Progenitor cell of endocrine pancreas (in vitro differentiated cells): ENCODE measurements around the gene PPP2R5C. TPM values are rescaled to one million over a fixed set of nuclear protein-coding genes. Genes with fewer than 3 reads are reported as not detected.
A peak's percentile ranks its signal among the peaks of the same experiment; 100 is the strongest.

Experiments
- DNase-seq: peaks from one replicate; pipeline ENCODE4 v3.0.0; 2021; ENCODE audit warnings: low spot score; ENCODE audit not compliant: unreplicated experiment
- H3K27ac Mint-ChIP-seq: 2 replicates; pipeline ENCODE4 v1.8.0; 2021; ENCODE audit warnings: mild to moderate bottlenecking, moderate library complexity, mixed read lengths
- H3K27me3 Mint-ChIP-seq: 2 replicates; pipeline ENCODE4 v1.8.0; 2021; ENCODE audit warnings: mixed read lengths
- H3K36me3 Mint-ChIP-seq: 2 replicates; pipeline ENCODE4 v1.8.0; 2022; ENCODE audit warnings: mixed read lengths; ENCODE audit not compliant: insufficient read depth
- H3K4me1 Mint-ChIP-seq: 2 replicates; pipeline ENCODE4 v1.8.0; 2021; ENCODE audit warnings: low read depth, mixed read lengths
- H3K4me3 Mint-ChIP-seq: 2 replicates; pipeline ENCODE4 v1.8.0; 2021; ENCODE audit warnings: low read depth, mild to moderate bottlenecking, moderate library complexity, mixed read lengths
- H3K9me3 Mint-ChIP-seq: 2 replicates; pipeline ENCODE4 v1.8.0; 2021; ENCODE audit warnings: low read depth, mixed read lengths
- total RNA-seq: library from RNA; stranded (reverse); gene quantifications from 2 replicates; pipeline ENCODE4 v1.2.1, GENCODE V29; 2021
- TF ChIP-seq, protein P1 (sequence below): fragments of 200-600 bp; sonication (generic); IDR thresholded peaks from one replicate; pipeline ENCODE4 v1.5.0; 2021; ENCODE audit warnings: antibody characterized with exemption, mild to moderate bottlenecking; ENCODE audit not compliant: unreplicated experiment

The PPP2R5C gene
- total RNA-seq, 1 donor from 2014 or later, result 120 TPM

DNA sequence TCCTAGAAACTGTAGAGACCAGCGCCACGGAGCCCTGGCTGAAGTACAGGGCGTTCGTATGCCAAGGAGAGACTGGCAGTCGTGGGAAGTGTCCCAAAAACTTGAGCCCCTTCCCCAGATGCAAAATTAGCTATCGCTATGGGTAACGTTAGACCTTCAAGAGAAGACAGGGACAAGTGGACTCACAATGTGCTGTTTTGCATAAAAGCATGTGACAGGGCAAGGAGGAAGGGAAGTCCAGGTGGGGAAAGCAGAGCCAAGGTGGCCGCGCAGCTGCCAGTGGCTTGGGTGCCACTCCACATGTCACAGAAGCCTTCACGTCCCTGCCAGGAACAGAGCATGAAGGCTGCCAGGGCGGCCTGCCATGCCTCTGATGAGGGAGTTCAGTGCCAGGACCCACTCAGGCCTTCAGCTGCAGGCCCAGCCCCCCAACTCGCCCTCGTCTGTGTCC, 141.6 kb downstream of the PPP2R5C start:
- no peak overlapping the region for H3K27ac Mint-ChIP-seq
- H3K9me3 Mint-ChIP-seq, result no peaks in the 10 kb centered on the region
- peaks cover 28% of the 10 kb centered on the region for H3K36me3 Mint-ChIP-seq
- DNase-seq, result no peak
- no peak overlapping the region for H3K4me3 Mint-ChIP-seq
- TF ChIP-seq, protein P1, sequence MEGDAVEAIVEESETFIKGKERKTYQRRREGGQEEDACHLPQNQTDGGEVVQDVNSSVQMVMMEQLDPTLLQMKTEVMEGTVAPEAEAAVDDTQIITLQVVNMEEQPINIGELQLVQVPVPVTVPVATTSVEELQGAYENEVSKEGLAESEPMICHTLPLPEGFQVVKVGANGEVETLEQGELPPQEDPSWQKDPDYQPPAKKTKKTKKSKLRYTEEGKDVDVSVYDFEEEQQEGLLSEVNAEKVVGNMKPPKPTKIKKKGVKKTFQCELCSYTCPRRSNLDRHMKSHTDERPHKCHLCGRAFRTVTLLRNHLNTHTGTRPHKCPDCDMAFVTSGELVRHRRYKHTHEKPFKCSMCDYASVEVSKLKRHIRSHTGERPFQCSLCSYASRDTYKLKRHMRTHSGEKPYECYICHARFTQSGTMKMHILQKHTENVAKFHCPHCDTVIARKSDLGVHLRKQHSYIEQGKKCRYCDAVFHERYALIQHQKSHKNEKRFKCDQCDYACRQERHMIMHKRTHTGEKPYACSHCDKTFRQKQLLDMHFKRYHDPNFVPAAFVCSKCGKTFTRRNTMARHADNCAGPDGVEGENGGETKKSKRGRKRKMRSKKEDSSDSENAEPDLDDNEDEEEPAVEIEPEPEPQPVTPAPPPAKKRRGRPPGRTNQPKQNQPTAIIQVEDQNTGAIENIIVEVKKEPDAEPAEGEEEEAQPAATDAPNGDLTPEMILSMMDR, result no peak
- H3K27me3 Mint-ChIP-seq, result no peaks in the 10 kb centered on the region
- no peaks in the 10 kb centered on the region for H3K4me1 Mint-ChIP-seq

DNA sequence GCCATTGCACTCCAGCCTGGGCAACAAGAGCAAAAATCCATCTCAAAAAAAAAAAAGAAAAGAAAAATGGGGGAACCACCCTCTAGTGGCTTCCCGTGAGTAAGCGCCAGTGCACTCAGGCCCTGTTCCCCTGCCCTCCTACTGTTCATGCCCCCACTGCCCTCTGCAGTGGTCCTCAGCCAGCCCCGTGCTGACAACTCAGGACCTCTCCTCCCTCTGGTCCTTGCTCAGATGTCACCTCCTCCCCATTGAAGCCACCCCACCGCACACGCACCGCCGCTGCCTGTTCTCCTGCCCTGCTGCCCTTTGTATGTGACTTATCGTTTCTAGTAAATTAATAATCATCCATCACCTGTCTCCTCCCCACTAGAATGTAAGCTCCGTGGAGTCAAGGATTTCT, 144.1 kb downstream of the PPP2R5C start:
- TF ChIP-seq, protein P1, result no peak
- Mint-ChIP-seq H3K4me1 (no peaks in the 10 kb centered on the region), H3K27me3 (no peaks in the 10 kb centered on the region), H3K27ac (peak overlapping the region; percentile 19), H3K36me3 (peaks cover 28% of the 10 kb centered on the region), H3K4me3 (no peak overlapping the region), H3K9me3 (no peaks in the 10 kb centered on the region)
- DNase-seq, result no peak

DNA sequence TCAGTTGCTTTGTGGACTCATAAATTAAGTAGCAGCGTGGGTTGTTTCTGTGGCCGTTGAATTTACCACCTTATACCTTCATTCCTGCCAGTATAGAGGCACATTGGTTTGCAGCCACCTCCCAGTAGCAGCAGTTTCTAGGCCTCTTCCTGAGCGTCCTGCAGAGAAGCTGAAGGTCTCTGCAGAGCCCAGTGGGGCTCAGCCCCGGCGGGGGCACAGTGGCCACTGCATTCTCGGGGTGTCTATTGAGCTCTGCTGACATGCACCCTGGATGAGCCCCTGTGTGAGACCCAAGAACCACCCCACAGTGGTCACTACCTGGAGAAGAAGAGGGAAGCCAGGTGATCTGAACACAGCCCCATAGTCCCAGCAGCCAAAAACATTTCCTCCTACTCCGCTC, 145.1 kb downstream of the PPP2R5C start:
- TF ChIP-seq, protein P1, result no peak
- Mint-ChIP-seq H3K9me3 (no peaks in the 10 kb centered on the region), H3K4me3 (no peak overlapping the region), H3K4me1 (no peaks in the 10 kb centered on the region), H3K36me3 (peaks cover 24% of the 10 kb centered on the region), H3K27ac (no peak overlapping the region), H3K27me3 (no peaks in the 10 kb centered on the region)
- DNase-seq, result no peak

DNA sequence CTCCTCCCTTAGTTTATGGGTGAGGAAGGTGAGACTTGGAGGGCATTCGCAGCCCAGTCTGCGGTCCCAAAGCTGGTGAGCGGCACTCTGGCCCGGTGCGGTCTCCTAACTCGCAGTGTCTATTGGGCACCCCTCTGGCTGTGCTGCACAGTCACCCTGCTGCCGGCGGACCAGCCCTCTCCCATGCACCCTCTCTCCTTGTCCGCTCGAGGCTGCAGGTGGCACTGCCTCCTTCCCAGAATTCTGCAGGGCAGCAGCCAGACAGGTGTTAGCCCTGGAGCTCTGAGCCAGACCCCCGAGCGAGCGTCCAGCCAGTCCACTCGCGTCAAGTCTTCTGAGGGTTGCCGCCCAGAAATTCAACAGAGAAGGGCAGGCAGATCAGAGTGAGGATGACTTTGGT, 146.1 kb downstream of the PPP2R5C start:
- H3K4me3 Mint-ChIP-seq, result no peak overlapping the region
- no peak overlapping the region for H3K27ac Mint-ChIP-seq
- no peaks in the 10 kb centered on the region for H3K9me3 Mint-ChIP-seq

DNA sequence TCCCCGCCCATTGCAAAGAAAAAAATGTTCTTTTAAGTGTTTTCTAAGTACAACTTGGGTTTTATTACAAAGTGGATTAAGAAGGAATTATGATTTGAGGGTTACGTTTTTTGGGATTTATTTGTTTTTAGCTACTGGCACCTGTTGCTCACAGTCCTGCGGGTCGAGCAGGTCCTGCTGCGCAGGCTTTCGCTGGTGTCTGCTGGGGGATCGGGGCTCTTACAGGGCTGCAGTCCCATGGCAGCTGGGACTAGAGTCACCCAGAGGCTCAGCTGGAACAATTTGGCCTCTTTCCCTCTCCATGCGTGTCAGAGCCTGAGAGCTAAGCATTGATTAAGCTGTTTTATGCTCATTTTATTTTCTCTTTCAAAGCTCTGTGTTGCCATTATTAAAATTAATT, 147.3 kb downstream of the PPP2R5C start:
- H3K4me3 Mint-ChIP-seq, result no peak overlapping the region

More for the DNA sequence above, 146.1 kb downstream of the PPP2R5C start:
- H3K27me3 Mint-ChIP-seq, result no peaks in the 10 kb centered on the region
- TF ChIP-seq, protein P1, result no peak
- H3K36me3 Mint-ChIP-seq, result peaks cover 22% of the 10 kb centered on the region
- no peaks in the 10 kb centered on the region for H3K4me1 Mint-ChIP-seq
- no peak for DNase-seq

More for the DNA sequence above, 147.3 kb downstream of the PPP2R5C start:
- Mint-ChIP-seq H3K4me1 (no peaks in the 10 kb centered on the region), H3K9me3 (no peaks in the 10 kb centered on the region), H3K36me3 (peaks cover 22% of the 10 kb centered on the region), H3K27ac (no peak overlapping the region), H3K27me3 (no peaks in the 10 kb centered on the region)
- TF ChIP-seq, protein P1, result no peak
- DNase-seq, result no peak
